ENCODE measurements around the gene CCDC88A. TPM values are rescaled to one million over a fixed set of nuclear protein-coding genes. Genes with fewer than 3 reads are reported as not detected.
"Not testable (repeated sequence)": the region's sequence is repeated elsewhere in the genome, so short reads cannot be mapped to it uniquely, and the experiment has no call there.

Gene CCDC88A
- total and polyA plus RNA-seq, 2 donors (not counting 1 experiment from before 2014, with no cell fraction given): 2.7 to 26.0 TPM

DNA sequence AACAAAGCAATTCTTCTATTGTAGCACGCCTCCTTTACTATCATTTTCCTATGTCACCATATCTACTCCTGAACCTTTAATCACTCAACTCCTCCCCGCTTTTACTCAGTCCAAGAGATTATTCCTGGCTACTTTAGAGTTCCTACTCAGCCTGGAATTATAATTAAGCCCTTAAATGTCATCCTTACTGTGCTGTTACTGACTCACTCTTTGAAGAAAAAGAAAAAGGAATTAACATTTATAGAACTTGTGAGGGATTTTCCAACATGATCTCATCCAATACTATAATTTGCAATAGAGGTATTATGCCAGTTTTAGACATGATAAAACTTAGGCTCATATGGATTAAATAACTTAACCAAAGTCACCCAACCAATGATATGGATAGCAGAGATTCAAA lies 61.7 kb downstream of the CCDC88A start:
- Histone ChIP-seq H3K79me2 (ENCODE audit: control insufficient read depth, insufficient read depth, low read length) (no peaks in the 10 kb centered on the region), H3K9me3 (ENCODE audit: control extremely low read depth in 1 of 3, control insufficient read depth in 2 of 3, insufficient read depth in 1 of 3, low read length in 2 of 3) (no peaks in the 10 kb centered on the region), H3K36me3 (replicated peaks in 1 of 2; ENCODE audit: control extremely low read depth in 1 of 2, control insufficient read depth in 1 of 2, extremely low read depth in 1 of 2, insufficient read depth in 2 of 2, low read length in 1 of 2) (no peaks in the 10 kb centered on the region), H4K20me1 (ENCODE audit: control insufficient read depth, insufficient read depth, low read length, poor library complexity, severe bottlenecking) (no peaks in the 10 kb centered on the region), H3K4me1 (ENCODE audit: control insufficient read depth in 2 of 2, insufficient read depth in 2 of 2, low read length in 2 of 2) (no peaks in the 10 kb centered on the region), H3K4me2 (replicated peaks; ENCODE audit: low read depth, low read length, poor library complexity, severe bottlenecking) (no peak overlapping the region), H3K27ac (ENCODE audit: low read length in 2 of 2) (no peak overlapping the region), H3K9ac (ENCODE audit: low read length) (no peak overlapping the region), H3K27me3 (replicated peaks in 1 of 4; ENCODE audit: control extremely low read depth in 1 of 4, control insufficient read depth in 3 of 4, insufficient read depth in 4 of 4, low read length in 3 of 4) (no peaks in the 10 kb centered on the region), H3K4me3 (ENCODE audit: control extremely low read depth in 1 of 5, extremely low read depth in 1 of 5, insufficient read depth in 1 of 5, low read depth in 2 of 5, low read length in 4 of 5) (no peak overlapping the region), H2AFZ (ENCODE audit: insufficient read depth, low read depth, low read length, poor library complexity, severe bottlenecking) (no peak overlapping the region)
- TF ChIP-seq, protein P1, sequence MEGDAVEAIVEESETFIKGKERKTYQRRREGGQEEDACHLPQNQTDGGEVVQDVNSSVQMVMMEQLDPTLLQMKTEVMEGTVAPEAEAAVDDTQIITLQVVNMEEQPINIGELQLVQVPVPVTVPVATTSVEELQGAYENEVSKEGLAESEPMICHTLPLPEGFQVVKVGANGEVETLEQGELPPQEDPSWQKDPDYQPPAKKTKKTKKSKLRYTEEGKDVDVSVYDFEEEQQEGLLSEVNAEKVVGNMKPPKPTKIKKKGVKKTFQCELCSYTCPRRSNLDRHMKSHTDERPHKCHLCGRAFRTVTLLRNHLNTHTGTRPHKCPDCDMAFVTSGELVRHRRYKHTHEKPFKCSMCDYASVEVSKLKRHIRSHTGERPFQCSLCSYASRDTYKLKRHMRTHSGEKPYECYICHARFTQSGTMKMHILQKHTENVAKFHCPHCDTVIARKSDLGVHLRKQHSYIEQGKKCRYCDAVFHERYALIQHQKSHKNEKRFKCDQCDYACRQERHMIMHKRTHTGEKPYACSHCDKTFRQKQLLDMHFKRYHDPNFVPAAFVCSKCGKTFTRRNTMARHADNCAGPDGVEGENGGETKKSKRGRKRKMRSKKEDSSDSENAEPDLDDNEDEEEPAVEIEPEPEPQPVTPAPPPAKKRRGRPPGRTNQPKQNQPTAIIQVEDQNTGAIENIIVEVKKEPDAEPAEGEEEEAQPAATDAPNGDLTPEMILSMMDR (IDR thresholded peaks at IDR 0.05): no peak
- TF ChIP-seq EZH2 (IDR thresholded peaks at IDR 0.05; ENCODE audit: borderline replicate concordance, insufficient read depth, low read depth, low read length, poor library complexity, severe bottlenecking): no peak
- ATAC-seq (ENCODE audit: low read depth): no peak
- Mint-ChIP-seq H3K4me3 (no peak overlapping the region), H3K4me1 (peaks cover 7% of the 10 kb centered on the region), H3K9me3 (ENCODE audit: insufficient read depth) (no peaks in the 10 kb centered on the region), H3K27me3 (no peaks in the 10 kb centered on the region), H3K27ac (no peak overlapping the region)
- ChIA-PET POLR2A (no interaction called here), CTCF (no interaction called here)
- DNase-seq: no peak
- 100% methylated on average over 2 of the region's 2 CpGs for WGBS (ENCODE audit: insufficient coverage)
- intact Hi-C loops (cut with micrococcal nuclease): no loop called here

DNA sequence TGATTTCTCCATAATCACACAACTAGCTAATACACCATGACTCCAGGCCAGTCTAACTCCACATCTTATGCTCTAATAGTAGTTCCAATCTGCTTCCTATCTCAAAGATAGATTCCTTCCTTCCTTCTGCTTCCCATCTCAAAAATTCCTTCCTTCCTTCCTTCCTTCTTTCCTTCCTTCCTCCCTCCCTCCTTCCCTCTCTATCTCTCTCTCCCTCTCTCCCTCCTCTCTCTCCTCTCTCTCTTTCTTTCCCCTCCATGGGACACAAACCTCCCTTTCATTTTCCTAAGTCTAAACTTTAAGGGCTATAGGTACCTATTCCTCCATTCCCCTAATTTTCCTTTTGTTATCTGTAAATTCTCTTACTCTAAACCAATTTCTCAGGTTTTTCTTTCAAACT lies 62.5 kb downstream of the CCDC88A start:
- no peak overlapping the region for H3K27ac ChIP-seq (ENCODE audit: low read length in 2 of 2)
- Mint-ChIP-seq H3K4me3 (no peak overlapping the region), H3K4me1 (peaks cover 6% of the 10 kb centered on the region), H3K27me3 (no peaks in the 10 kb centered on the region), H3K27ac (no peak overlapping the region), H3K9me3 (ENCODE audit: insufficient read depth) (no peaks in the 10 kb centered on the region)
- H3K36me3 ChIP-seq (replicated peaks in 1 of 2; ENCODE audit: control extremely low read depth in 1 of 2, control insufficient read depth in 1 of 2, extremely low read depth in 1 of 2, insufficient read depth in 2 of 2, low read length in 1 of 2): no peaks in the 10 kb centered on the region
- no peak overlapping the region for H3K4me2 ChIP-seq (replicated peaks; ENCODE audit: low read depth, low read length, poor library complexity, severe bottlenecking)
- ChIA-PET CTCF (no interaction called here), POLR2A (no interaction called here)
- H2AFZ ChIP-seq (ENCODE audit: insufficient read depth, low read depth, low read length, poor library complexity, severe bottlenecking): no peak overlapping the region
- no peak for TF ChIP-seq EZH2 (IDR thresholded peaks at IDR 0.05; ENCODE audit: borderline replicate concordance, insufficient read depth, low read depth, low read length, poor library complexity, severe bottlenecking)
- TF ChIP-seq, protein P1 (IDR thresholded peaks at IDR 0.05): no peak
- H3K4me1 ChIP-seq (ENCODE audit: control insufficient read depth in 2 of 2, insufficient read depth in 2 of 2, low read length in 2 of 2): no peaks in the 10 kb centered on the region
- no peak for DNase-seq
- no peak overlapping the region for H3K9ac ChIP-seq (ENCODE audit: low read length)
- no peak for ATAC-seq (ENCODE audit: low read depth)
- H4K20me1 ChIP-seq (ENCODE audit: control insufficient read depth, insufficient read depth, low read length, poor library complexity, severe bottlenecking): no peaks in the 10 kb centered on the region
- H3K79me2 ChIP-seq (ENCODE audit: control insufficient read depth, insufficient read depth, low read length): no peaks in the 10 kb centered on the region
- intact Hi-C loops (cut with micrococcal nuclease): no loop called here
- no peaks in the 10 kb centered on the region for H3K27me3 ChIP-seq (replicated peaks in 1 of 4; ENCODE audit: control extremely low read depth in 1 of 4, control insufficient read depth in 3 of 4, insufficient read depth in 4 of 4, low read length in 3 of 4)
- no peak overlapping the region for H3K4me3 ChIP-seq (ENCODE audit: control extremely low read depth in 1 of 5, extremely low read depth in 1 of 5, insufficient read depth in 1 of 5, low read depth in 2 of 5, low read length in 4 of 5)
- no peaks in the 10 kb centered on the region for H3K9me3 ChIP-seq (ENCODE audit: control extremely low read depth in 1 of 3, control insufficient read depth in 2 of 3, insufficient read depth in 1 of 3, low read length in 2 of 3)

DNA sequence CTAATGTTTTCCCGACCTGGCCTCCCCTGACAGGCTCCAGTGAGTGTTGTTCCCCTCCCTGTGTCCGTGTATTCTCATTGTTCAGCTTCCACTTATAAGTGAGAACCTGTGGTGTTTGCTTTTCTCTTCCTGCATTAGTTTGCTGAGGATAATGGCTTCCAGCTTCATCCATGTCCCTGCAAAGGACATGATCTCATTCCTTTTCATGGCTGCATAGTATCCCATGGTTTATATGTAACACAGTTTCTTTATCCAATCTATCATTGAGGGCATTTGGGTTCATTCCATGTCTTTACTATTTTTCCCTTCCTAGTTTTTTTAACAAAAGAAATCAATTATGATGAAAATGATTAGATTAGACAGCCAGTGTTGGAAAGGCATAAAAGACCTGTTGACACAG lies 63.5 kb downstream of the CCDC88A start:
- ATAC-seq (ENCODE audit: low read depth); intact Hi-C loops (cut with micrococcal nuclease): not testable (repeated sequence)

More for the DNA sequence above, 63.5 kb downstream of the CCDC88A start:
- H3K9me3 Mint-ChIP-seq (ENCODE audit: insufficient read depth); H3K27me3 Mint-ChIP-seq; POLR2A ChIA-PET; H3K79me2 ChIP-seq (ENCODE audit: control insufficient read depth, insufficient read depth, low read length); CTCF ChIA-PET; H3K27ac ChIP-seq (ENCODE audit: low read length in 2 of 2); H3K4me3 ChIP-seq (ENCODE audit: control extremely low read depth in 1 of 5, extremely low read depth in 1 of 5, insufficient read depth in 1 of 5, low read depth in 2 of 5, low read length in 4 of 5); H3K4me3 Mint-ChIP-seq; H3K4me1 Mint-ChIP-seq; H3K4me1 ChIP-seq (ENCODE audit: control insufficient read depth in 2 of 2, insufficient read depth in 2 of 2, low read length in 2 of 2); H3K27ac Mint-ChIP-seq; H2AFZ ChIP-seq (ENCODE audit: insufficient read depth, low read depth, low read length, poor library complexity, severe bottlenecking); H3K9ac ChIP-seq (ENCODE audit: low read length); H3K9me3 ChIP-seq (ENCODE audit: control extremely low read depth in 1 of 3, control insufficient read depth in 2 of 3, insufficient read depth in 1 of 3, low read length in 2 of 3); H3K4me2 ChIP-seq (replicated peaks; ENCODE audit: low read depth, low read length, poor library complexity, severe bottlenecking); H3K27me3 ChIP-seq (replicated peaks in 1 of 4; ENCODE audit: control extremely low read depth in 1 of 4, control insufficient read depth in 3 of 4, insufficient read depth in 4 of 4, low read length in 3 of 4); DNase-seq; H3K36me3 ChIP-seq (replicated peaks in 1 of 2; ENCODE audit: control extremely low read depth in 1 of 2, control insufficient read depth in 1 of 2, extremely low read depth in 1 of 2, insufficient read depth in 2 of 2, low read length in 1 of 2); H4K20me1 ChIP-seq (ENCODE audit: control insufficient read depth, insufficient read depth, low read length, poor library complexity, severe bottlenecking): not testable (repeated sequence)
- no CpG with 5 or more reads among the region's 2 CpGs for WGBS (ENCODE audit: insufficient coverage)

Measured in B cell (primary cell).